ENCODE data around the gene CD276. TPM values are rescaled to one million over a fixed set of nuclear protein-coding genes. Genes with fewer than 3 reads are reported as not detected.

Gene CD276
- total RNA-seq, 1 experiment from 2014 or later, result 133 TPM

- Histone ChIP-seq H2AK5ac (ENCODE audit: insufficient read length, low read length) (no peak overlapping the region), H3K79me2 (ENCODE audit: insufficient read depth, low read length) (no peaks in the 10 kb centered on the region), H3K18ac (ENCODE audit: insufficient read length, low read depth, low read length) (no peak overlapping the region), H3K4me2 (ENCODE audit: insufficient read depth, insufficient read length, low read length) (no peak overlapping the region), H3K79me1 (ENCODE audit: insufficient read depth, low read depth, low read length, poor library complexity, severe bottlenecking) (no peaks in the 10 kb centered on the region), H3K14ac (ENCODE audit: insufficient read depth, low read length) (no peak overlapping the region; the same call in 1 of the 2 replicates), H4K5ac (ENCODE audit: insufficient read length, low read depth, low read length) (no peak overlapping the region), H2BK12ac (ENCODE audit: insufficient read length, low read depth, low read length) (no peak overlapping the region), H4K91ac (ENCODE audit: insufficient read length, low read depth, low read length) (no peak overlapping the region), H2BK5ac (ENCODE audit: insufficient read length, low read length) (no peak overlapping the region), H2BK120ac (ENCODE audit: low read depth, low read length, poor library complexity, severe bottlenecking) (no peak overlapping the region), H3K4ac (ENCODE audit: low read depth, low read length) (no peak overlapping the region), H3K56ac (ENCODE audit: insufficient read length, low read depth, low read length) (no peak overlapping the region), H3K23me2 (ENCODE audit: insufficient read length, low read depth, low read length, poor library complexity, severe bottlenecking) (peaks cover 6% of the 10 kb centered on the region), H2BK20ac (ENCODE audit: low read depth, low read length, poor library complexity, severe bottlenecking) (no peak overlapping the region), H4K20me1 (ENCODE audit: control insufficient read depth, insufficient read depth, insufficient read length) (no peaks in the 10 kb centered on the region), H3K27me3 (ENCODE audit: insufficient read depth, low read length) (peaks cover 2% of the 10 kb centered on the region; the same call in 1 of the 2 replicates), H2AFZ (ENCODE audit: low read length) (no peak overlapping the region), H3T11ph (ENCODE audit: low read length) (no peak overlapping the region), H2BK15ac (ENCODE audit: low read depth, low read length) (no peak overlapping the region), H4K8ac (replicated peaks; ENCODE audit: insufficient read length, low read depth, low read length) (no peak overlapping the region), H3K9me3 (ENCODE audit: control insufficient read depth, low read depth, low read length) (no peaks in the 10 kb centered on the region), H3K27ac (ENCODE audit: insufficient read length, low read depth, low read length) (no peak overlapping the region), H3K4me1 (ENCODE audit: insufficient read depth, low read length) (peaks cover 10% of the 10 kb centered on the region), H3K23ac (ENCODE audit: insufficient read length, low read depth, low read length) (no peak overlapping the region), H3K9ac (ENCODE audit: extremely low read depth, insufficient read length, low read length) (no peak overlapping the region)
- Mint-ChIP-seq H3K27ac (no peak overlapping the region), H3K36me3 (ENCODE audit: insufficient read depth in 1 of 3, low read depth in 3 of 3) (no peaks in the 10 kb centered on the region), H3K27me3 (ENCODE audit: low read depth) (peaks cover 30% of the 10 kb centered on the region), H3K4me1 (peaks cover 17 to 19% of the 10 kb centered on the region in 2 experiments), H3K9me3 (no peaks in the 10 kb centered on the region), H3K4me3 (no peak overlapping the region)
- DNase-seq, result no peak
- no CpG with 5 or more reads among the region's 5 CpGs for WGBS (ENCODE audit: extremely low coverage, insufficient read length, low lambda C conversion rate)
- TF ChIP-seq CTCF (conservative IDR thresholded peaks at IDR 0.05), result no peak
These were observed 74.3 kb downstream of the CD276 start for GRCh38 chr15:73758461-73758860.
